ENCODE results near the gene GALNT10.

DNA sequence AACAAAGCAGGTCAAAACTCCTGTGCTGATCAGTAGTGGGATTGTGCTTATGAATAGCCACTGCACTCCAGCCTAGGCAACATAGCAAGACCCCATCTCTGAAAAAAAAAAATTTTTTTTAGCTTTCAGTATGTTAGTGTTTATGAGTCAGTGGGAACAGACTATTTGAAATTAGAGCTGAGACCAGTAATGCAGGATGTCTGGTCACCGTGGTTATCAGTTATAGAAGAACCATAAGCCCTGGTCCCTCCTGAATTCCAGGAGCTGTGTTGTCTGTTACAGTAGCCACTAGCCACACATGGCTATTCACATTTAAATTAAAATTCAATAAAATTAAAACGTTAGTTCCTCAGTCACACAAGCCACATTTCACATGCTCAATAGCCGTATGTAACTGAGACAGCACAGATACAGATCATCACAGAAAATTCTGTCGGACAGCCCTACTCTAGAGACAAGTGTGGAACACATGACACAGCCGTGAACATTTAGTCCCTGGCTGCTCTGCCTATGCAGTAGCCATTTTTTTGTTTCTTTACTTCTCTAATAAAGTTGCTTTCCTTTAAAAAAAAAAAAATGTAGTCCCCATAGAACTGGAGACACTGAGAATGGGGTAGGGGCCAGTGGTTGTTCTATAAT, 159.2 kb downstream of the GALNT10 start:
- no peak for TF ChIP-seq POLR2A (IDR thresholded peaks at IDR 0.05)
- no peak for TF ChIP-seq CTCF (IDR thresholded peaks at IDR 0.05)
